HCT116 (cell line): ENCODE measurements around the gene COPZ1.

Experiments
- CTCF ChIP-seq, 3 experiments: fragments of 200-600 bp in 1 of 3; sonication (generic) in 1 of 3; IDR thresholded peaks in 2 of 3; conservative IDR thresholded peaks in 1 of 3; 2 replicates each; pipeline ENCODE4 v1.5.1; 2012 to 2017; ENCODE audit warnings: low read depth in 2 of 3, low read length in 2 of 3, antibody characterized with exemption in 1 of 3, borderline replicate concordance in 1 of 3, control low read depth in 1 of 3, mild to moderate bottlenecking in 1 of 3, mixed read lengths in 1 of 3, mixed run types in 1 of 3, moderate library complexity in 1 of 3; ENCODE audit not compliant: insufficient read depth in 1 of 3
- EZH2 ChIP-seq: fragments of 200-600 bp; sonication (generic); IDR thresholded peaks from 2 replicates; pipeline ENCODE4 v1.6.1; 2017; ENCODE audit warnings: antibody characterized with exemption, mixed run types
- EZH2phosphoT487 ChIP-seq: fragments of 200-600 bp; IDR thresholded peaks from 2 replicates; pipeline ENCODE4 v1.6.1; 2018; ENCODE audit warnings: antibody characterized with exemption, borderline replicate concordance
- POLR2A ChIP-seq: IDR thresholded peaks from 2 replicates; pipeline ENCODE4 v1.7.0; 2011; ENCODE audit warnings: borderline replicate concordance; ENCODE audit not compliant: insufficient read depth, insufficient read length; ENCODE audit errors: extremely low read depth
- POLR2AphosphoS5 ChIP-seq: IDR thresholded peaks from 2 replicates; pipeline ENCODE4 v1.6.1; 2011; ENCODE audit warnings: mild to moderate bottlenecking, low read depth, low read length, moderate library complexity
- REST ChIP-seq: IDR thresholded peaks from 2 replicates; pipeline ENCODE4 v1.6.1; 2012; ENCODE audit warnings: low read depth
- SP1 ChIP-seq: IDR thresholded peaks from 2 replicates; pipeline ENCODE4 v1.6.1; 2012; ENCODE audit warnings: low read depth
- TCF7L2 ChIP-seq: IDR thresholded peaks from 2 replicates; pipeline ENCODE4 v1.7.0; 2011; ENCODE audit warnings: borderline replicate concordance, inconsistent platforms; ENCODE audit not compliant: insufficient read depth, insufficient read length; ENCODE audit errors: extremely low read depth
- YY1 ChIP-seq: IDR thresholded peaks from 2 replicates; pipeline ENCODE4 v1.6.1; 2011; ENCODE audit warnings: low read length, low read depth, moderate library complexity, mild to moderate bottlenecking; ENCODE audit not compliant: insufficient replicate concordance; ENCODE audit errors: extremely low read depth

DNA sequence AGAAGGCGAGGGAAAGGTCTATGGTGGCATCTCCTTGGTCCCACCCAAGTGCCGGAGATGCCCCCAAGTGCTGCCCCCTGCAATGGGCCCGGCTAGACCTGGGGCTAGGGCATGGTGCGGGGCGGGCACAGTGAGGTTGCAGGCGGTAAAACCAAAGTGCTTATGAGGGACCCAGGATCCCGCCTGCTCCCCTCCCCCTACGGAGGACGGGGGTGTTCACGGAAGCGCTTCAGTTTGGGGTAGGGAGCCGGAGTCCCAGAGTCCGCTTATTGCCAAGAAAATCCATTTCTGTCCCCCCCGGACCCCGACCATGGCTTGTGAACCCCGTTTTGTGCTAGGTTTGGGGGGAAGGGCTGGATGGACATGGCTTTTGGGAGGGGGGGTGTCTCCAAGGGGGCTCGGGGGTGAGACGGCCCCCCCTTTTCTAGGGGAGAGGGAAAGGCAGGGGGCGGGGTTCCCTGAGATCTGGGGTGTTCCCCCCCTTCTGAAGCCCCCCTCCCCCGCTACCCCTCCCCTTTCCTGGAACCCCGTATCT is 44.7 kb downstream of the COPZ1 start:
- TF ChIP-seq CTCF (IDR thresholded peaks at IDR 0.05 in 2 of 3, conservative IDR thresholded peaks at IDR 0.05 in 1 of 3; ENCODE audit: borderline replicate concordance in 1 of 3, insufficient read depth in 1 of 3, low read depth in 2 of 3, low read length in 2 of 3), result no peak
- no peak for TF ChIP-seq POLR2A
- TF ChIP-seq REST, result no peak
- TF ChIP-seq POLR2AphosphoS5, result no peak
- no peak for TF ChIP-seq SP1
- no peak for TF ChIP-seq EZH2
- TF ChIP-seq EZH2phosphoT487, result no peak
- TF ChIP-seq TCF7L2, result no peak
- TF ChIP-seq YY1, result no peak
